ENCODE data around the gene PPHLN1.
A peak's percentile ranks its signal among the peaks of the same experiment; 100 is the strongest.
"Not testable (repeated sequence)": the region's sequence is repeated elsewhere in the genome, so short reads cannot be mapped to it uniquely, and the experiment has no call there.

PPHLN1 gene

GRCh38 chr12:42323856-42324255 lies 2.1 kb upstream of the PPHLN1 start:
- peaks cover 21% of the 10 kb centered on the region for H3K4me1 ChIP-seq (ENCODE audit: control insufficient read depth, insufficient read depth, low read length, unreplicated experiment)
- no peak overlapping the region for H3K27ac ChIP-seq (ENCODE audit: low read depth, low read length)
- H3K4me3 ChIP-seq (ENCODE audit: low read depth, low read length) = no peak overlapping the region
- no peaks in the 10 kb centered on the region for H3K27me3 ChIP-seq (ENCODE audit: insufficient read depth, low read length)
- peaks cover 38% of the 10 kb centered on the region for H3K79me2 ChIP-seq (ENCODE audit: control insufficient read depth, insufficient read depth, low read length, unreplicated experiment)
- peaks cover 12% of the 10 kb centered on the region for H3K36me3 ChIP-seq (ENCODE audit: insufficient read depth, low read length)
- no peak overlapping the region for H2AFZ ChIP-seq (ENCODE audit: low read length, unreplicated experiment)

GRCh38 chr12:42325326-42325652 lies 678 bp upstream of the PPHLN1 start:
- Histone ChIP-seq H2AFZ (ENCODE audit: low read length, unreplicated experiment) (peak overlapping the region; percentile 93), H3K27ac (ENCODE audit: low read depth, low read length) (peak overlapping the region; percentile 47), H3K4me1 (ENCODE audit: control insufficient read depth, insufficient read depth, low read length, unreplicated experiment) (peaks cover 21% of the 10 kb centered on the region), H3K36me3 (ENCODE audit: insufficient read depth, low read length) (peaks cover 12% of the 10 kb centered on the region), H3K4me3 (ENCODE audit: low read depth, low read length) (peak overlapping the region; percentile 90), H3K27me3 (ENCODE audit: insufficient read depth, low read length) (no peaks in the 10 kb centered on the region), H3K79me2 (ENCODE audit: control insufficient read depth, insufficient read depth, low read length, unreplicated experiment) (peaks cover 50% of the 10 kb centered on the region)

DNA sequence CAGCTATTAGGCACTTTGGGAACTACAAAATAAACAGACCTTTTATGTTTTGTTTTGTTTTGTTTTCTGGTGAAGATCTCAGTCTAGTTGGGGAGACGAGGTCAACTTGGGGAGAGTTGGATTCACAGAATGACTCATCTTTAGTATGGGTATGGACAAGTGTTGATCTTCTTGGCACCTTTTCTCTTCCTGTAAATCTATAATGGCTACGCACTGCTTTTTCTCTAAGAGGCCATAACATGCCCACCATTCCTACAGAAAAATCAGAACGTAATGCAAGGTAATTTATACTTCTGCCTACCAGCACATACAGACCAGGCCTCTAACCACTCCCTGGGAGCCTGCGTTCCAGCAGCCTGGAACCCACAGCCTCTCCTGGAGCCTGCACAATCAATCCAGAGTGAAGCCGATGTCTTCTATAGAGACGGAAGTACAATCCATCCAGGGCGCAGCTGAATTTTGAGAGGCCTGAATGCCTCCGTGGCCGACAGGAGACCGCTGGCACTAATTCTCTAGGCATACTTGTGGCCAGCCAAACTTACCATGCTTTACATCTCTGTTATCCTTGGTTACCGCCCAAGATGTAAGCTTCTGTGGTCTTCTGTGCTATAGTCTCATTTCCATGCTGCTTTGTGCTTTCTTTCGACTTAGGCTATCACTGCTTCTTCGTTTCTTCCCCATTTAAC lies 717 bp downstream of the PPHLN1 start:
- Histone ChIP-seq H3K4me1 (ENCODE audit: control insufficient read depth, insufficient read depth, low read length, unreplicated experiment) (peaks cover 21% of the 10 kb centered on the region), H3K36me3 (ENCODE audit: insufficient read depth, low read length) (peaks cover 3% of the 10 kb centered on the region), H3K27ac (ENCODE audit: low read depth, low read length) (peak overlapping the region; percentile 47), H3K79me2 (ENCODE audit: control insufficient read depth, insufficient read depth, low read length, unreplicated experiment) (peaks cover 61% of the 10 kb centered on the region), H2AFZ (ENCODE audit: low read length, unreplicated experiment) (peak overlapping the region; percentile 75), H3K4me3 (ENCODE audit: low read depth, low read length) (peak overlapping the region; percentile 90), H3K27me3 (ENCODE audit: insufficient read depth, low read length) (no peaks in the 10 kb centered on the region)

GRCh38 chr12:42327227-42327590 lies 1.2 kb downstream of the PPHLN1 start:
- peak overlapping the region; percentile 75 for H2AFZ ChIP-seq (ENCODE audit: low read length, unreplicated experiment)
- H3K4me3 ChIP-seq (ENCODE audit: low read depth, low read length) = peak overlapping the region; percentile 90
- no peaks in the 10 kb centered on the region; the same call in 1 of the 2 replicates for H3K36me3 ChIP-seq (ENCODE audit: insufficient read depth, low read length)
- H3K4me1 ChIP-seq (ENCODE audit: control insufficient read depth, insufficient read depth, low read length, unreplicated experiment) = peaks cover 21% of the 10 kb centered on the region
- H3K27me3 ChIP-seq (ENCODE audit: insufficient read depth, low read length) = no peaks in the 10 kb centered on the region
- H3K27ac ChIP-seq (ENCODE audit: low read depth, low read length) = peak overlapping the region; percentile 47; the same call in 1 of the 2 replicates
- H3K79me2 ChIP-seq (ENCODE audit: control insufficient read depth, insufficient read depth, low read length, unreplicated experiment) = peaks cover 66% of the 10 kb centered on the region

GRCh38 chr12:42330097-42330496 lies 4.1 kb downstream of the PPHLN1 start:
- peaks cover 18% of the 10 kb centered on the region for H3K4me1 ChIP-seq (ENCODE audit: control insufficient read depth, insufficient read depth, low read length, unreplicated experiment)
- not testable (repeated sequence) for H2AFZ ChIP-seq (ENCODE audit: low read length, unreplicated experiment); H3K27ac ChIP-seq (ENCODE audit: low read depth, low read length); H3K4me3 ChIP-seq (ENCODE audit: low read depth, low read length); H3K27me3 ChIP-seq (ENCODE audit: insufficient read depth, low read length); H3K36me3 ChIP-seq (ENCODE audit: insufficient read depth, low read length)
- peaks cover 85% of the 10 kb centered on the region for H3K79me2 ChIP-seq (ENCODE audit: control insufficient read depth, insufficient read depth, low read length, unreplicated experiment)

DNA sequence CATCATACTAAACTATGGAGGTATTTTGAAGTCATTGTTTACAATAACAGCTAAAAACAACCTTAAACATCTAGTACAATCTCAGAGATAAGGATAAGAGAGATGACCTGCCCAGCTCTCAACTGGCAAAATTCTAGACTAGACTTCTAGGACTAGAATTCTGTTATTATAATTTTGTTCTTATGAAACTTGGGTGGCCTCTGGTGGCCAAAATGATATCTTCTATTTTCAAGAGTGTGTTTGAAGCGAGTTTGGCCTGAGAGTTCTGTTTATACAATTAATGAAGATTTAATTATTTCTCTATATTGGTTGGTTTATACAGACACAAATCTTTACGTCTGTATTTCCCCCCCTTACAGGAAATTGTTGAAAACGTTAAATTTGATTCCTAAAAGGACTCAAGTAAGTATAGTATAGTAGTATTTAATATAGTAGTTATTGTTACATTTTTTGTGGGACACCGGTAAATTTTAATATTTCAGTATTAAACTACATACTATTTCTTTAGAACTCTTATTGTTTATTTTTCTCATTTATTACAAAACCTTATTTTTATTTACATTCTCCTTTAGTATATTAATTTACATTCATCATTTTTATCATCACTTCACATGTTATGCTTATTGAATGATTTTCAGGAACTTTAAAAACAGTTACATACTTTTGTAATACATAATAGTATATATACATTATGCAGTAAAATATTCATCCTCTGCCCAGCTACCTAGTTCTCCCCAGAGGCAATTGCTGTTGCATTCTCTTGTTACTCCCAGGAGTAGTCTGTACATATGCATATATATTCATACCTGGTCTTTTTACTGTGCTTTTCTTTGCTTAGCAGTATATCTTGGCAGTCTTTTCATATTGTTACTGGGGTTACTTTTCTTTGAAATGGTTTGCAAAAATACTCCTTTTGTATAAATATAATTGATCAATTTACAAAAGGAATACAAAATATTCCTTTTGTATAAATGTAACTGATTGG lies 6.6 kb downstream of the PPHLN1 start:
- no peak overlapping the region for H3K27ac ChIP-seq (ENCODE audit: low read depth, low read length)
- H3K4me3 ChIP-seq (ENCODE audit: low read depth, low read length) = no peak overlapping the region
- H3K27me3 ChIP-seq (ENCODE audit: insufficient read depth, low read length) = no peaks in the 10 kb centered on the region
- H3K4me1 ChIP-seq (ENCODE audit: control insufficient read depth, insufficient read depth, low read length, unreplicated experiment) = peaks cover 12% of the 10 kb centered on the region
- H3K79me2 ChIP-seq (ENCODE audit: control insufficient read depth, insufficient read depth, low read length, unreplicated experiment) = peaks cover 70% of the 10 kb centered on the region
- H3K36me3 ChIP-seq (ENCODE audit: insufficient read depth, low read length) = no peaks in the 10 kb centered on the region
- H2AFZ ChIP-seq (ENCODE audit: low read length, unreplicated experiment) = no peak overlapping the region

- H3K79me2 ChIP-seq (ENCODE audit: control insufficient read depth, insufficient read depth, low read length, unreplicated experiment) = peaks cover 68% of the 10 kb centered on the region
- no peak overlapping the region for H2AFZ ChIP-seq (ENCODE audit: low read length, unreplicated experiment)
- no peaks in the 10 kb centered on the region for H3K27me3 ChIP-seq (ENCODE audit: insufficient read depth, low read length)
- peaks cover 5% of the 10 kb centered on the region for H3K4me1 ChIP-seq (ENCODE audit: control insufficient read depth, insufficient read depth, low read length, unreplicated experiment)
- no peak overlapping the region for H3K4me3 ChIP-seq (ENCODE audit: low read depth, low read length)
- no peak overlapping the region for H3K27ac ChIP-seq (ENCODE audit: low read depth, low read length)
- H3K36me3 ChIP-seq (ENCODE audit: insufficient read depth, low read length) = no peaks in the 10 kb centered on the region
Measured at GRCh38 chr12:42336286-42336685, 10.3 kb downstream of the PPHLN1 start.

DNA sequence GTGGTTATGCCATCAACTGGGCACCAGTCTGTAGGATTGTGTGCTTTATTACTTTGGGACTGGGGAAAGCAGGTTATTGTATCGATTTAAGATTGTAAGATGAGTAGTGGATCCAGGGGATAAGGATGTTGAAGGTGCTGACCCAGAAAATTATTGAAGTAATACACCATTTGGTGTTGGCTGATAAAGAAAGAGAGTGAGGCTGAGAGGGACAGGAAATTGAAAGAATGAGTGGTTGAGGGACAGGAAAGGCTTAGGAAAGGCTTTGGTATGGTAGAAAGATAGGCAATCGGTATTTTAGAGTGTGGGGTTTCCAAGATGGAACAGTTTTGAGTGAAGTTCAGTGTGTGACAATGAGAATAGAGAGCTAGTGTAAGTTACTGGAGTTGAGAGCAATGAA lies 12.3 kb downstream of the PPHLN1 start:
- Histone ChIP-seq H3K36me3 (ENCODE audit: insufficient read depth, low read length) (no peaks in the 10 kb centered on the region), H3K27ac (ENCODE audit: low read depth, low read length) (no peak overlapping the region), H3K27me3 (ENCODE audit: insufficient read depth, low read length) (no peaks in the 10 kb centered on the region), H3K79me2 (ENCODE audit: control insufficient read depth, insufficient read depth, low read length, unreplicated experiment) (peaks cover 63% of the 10 kb centered on the region), H3K4me3 (ENCODE audit: low read depth, low read length) (no peak overlapping the region), H2AFZ (ENCODE audit: low read length, unreplicated experiment) (no peak overlapping the region), H3K4me1 (ENCODE audit: control insufficient read depth, insufficient read depth, low read length, unreplicated experiment) (peaks cover 5% of the 10 kb centered on the region)

GRCh38 chr12:42342028-42342427 lies 16.1 kb downstream of the PPHLN1 start:
- Histone ChIP-seq H3K36me3 (ENCODE audit: insufficient read depth, low read length) (no peaks in the 10 kb centered on the region), H3K27ac (ENCODE audit: low read depth, low read length) (no peak overlapping the region), H3K79me2 (ENCODE audit: control insufficient read depth, insufficient read depth, low read length, unreplicated experiment) (peaks cover 62% of the 10 kb centered on the region), H3K4me3 (ENCODE audit: low read depth, low read length) (no peak overlapping the region), H3K4me1 (ENCODE audit: control insufficient read depth, insufficient read depth, low read length, unreplicated experiment) (peaks cover 7% of the 10 kb centered on the region), H2AFZ (ENCODE audit: low read length, unreplicated experiment) (no peak overlapping the region), H3K27me3 (ENCODE audit: insufficient read depth, low read length) (no peaks in the 10 kb centered on the region)

- H3K27ac ChIP-seq (ENCODE audit: low read depth, low read length) = no peak overlapping the region
- peaks cover 66% of the 10 kb centered on the region for H3K79me2 ChIP-seq (ENCODE audit: control insufficient read depth, insufficient read depth, low read length, unreplicated experiment)
- peaks cover 7% of the 10 kb centered on the region for H3K4me1 ChIP-seq (ENCODE audit: control insufficient read depth, insufficient read depth, low read length, unreplicated experiment)
- H3K36me3 ChIP-seq (ENCODE audit: insufficient read depth, low read length) = no peaks in the 10 kb centered on the region
- H3K4me3 ChIP-seq (ENCODE audit: low read depth, low read length) = no peak overlapping the region
- H3K27me3 ChIP-seq (ENCODE audit: insufficient read depth, low read length) = no peaks in the 10 kb centered on the region
- no peak overlapping the region for H2AFZ ChIP-seq (ENCODE audit: low read length, unreplicated experiment)
Measured at GRCh38 chr12:42343721-42344120, 17.8 kb downstream of the PPHLN1 start.

Measured in ACC112 (cell line).